ENCODE data around the gene GPSM3.
"Not testable (repeated sequence)": the region's sequence is repeated elsewhere in the genome, so short reads cannot be mapped to it uniquely, and the experiment has no call there.

GPSM3 gene, protein sequence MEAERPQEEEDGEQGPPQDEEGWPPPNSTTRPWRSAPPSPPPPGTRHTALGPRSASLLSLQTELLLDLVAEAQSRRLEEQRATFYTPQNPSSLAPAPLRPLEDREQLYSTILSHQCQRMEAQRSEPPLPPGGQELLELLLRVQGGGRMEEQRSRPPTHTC

DNA sequence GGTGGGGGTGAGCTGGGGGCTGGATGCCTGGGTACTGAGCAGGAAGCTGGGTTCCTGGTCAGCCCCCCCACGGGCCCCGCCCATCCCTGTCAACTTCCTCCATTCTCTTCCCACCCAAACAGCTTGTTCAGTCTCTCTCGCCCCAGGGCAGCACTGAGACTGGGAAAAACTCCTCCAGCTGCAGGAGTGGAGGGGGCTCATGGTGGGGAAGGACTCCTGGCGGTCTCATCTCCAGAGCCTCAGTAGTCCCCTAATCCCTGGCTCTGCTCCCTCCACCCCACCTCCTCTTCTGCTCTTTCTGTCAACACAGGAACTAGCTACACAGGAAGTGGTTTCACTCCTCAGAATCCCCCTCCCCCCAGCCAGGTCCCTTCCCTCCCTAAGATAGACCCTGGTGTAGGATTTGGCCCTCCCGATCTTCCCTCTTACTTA lies at the start of gene GPSM3:
Gene GPSM3, minus strand, starts transcription at position 36 of the 432 bp plus-strand sequence. CDS start 130 bp downstream, outside the sequence.
- no peak for DNase-seq

- no peak for DNase-seq
Observed at GRCh38 chr6:32240686-32241085, 48.2 kb upstream of the GPSM3 start.

DNA sequence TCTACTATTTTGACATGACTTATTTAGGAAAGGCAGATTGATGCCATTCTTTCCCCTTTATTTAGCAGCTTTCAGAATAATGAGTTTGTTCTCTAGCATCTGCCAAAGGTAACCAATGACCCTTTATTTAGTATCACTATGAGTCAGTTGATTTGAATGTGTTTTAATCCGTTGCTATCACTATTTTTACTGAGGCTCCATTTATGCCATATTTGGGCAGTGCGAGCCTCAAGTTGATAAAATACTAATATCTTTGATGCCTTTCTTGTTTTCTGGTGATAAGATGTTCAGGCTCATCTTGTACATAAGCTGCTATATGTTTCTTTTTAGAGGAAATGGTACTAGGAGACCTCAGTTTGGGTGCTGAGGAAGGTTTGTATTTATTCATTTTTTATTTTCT lies 47.0 kb upstream of the GPSM3 start:
- no peak for DNase-seq

DNA sequence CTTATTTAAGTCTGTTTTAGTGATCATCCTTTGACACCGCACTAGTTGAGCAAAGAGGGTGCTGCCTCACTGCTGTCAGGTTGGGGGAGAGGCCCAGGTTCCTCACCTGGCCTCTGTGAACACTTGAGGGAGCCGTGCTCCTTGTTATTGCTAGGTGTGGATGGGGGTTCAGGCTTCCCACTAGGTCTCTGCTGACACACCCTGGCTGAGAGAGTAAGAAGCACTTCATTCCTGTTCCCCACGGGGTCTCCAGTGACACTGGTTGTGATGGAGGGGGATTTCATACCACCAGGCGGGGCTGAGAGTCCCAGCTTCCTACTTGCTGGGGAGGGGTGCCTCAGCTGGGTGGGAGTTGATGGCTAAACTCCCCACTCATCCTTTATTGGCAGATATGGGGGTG lies 42.5 kb upstream of the GPSM3 start:
- no peak for DNase-seq

- no peak for DNase-seq
Observed at GRCh38 chr6:32226434-32226833, 34.0 kb upstream of the GPSM3 start.

DNA sequence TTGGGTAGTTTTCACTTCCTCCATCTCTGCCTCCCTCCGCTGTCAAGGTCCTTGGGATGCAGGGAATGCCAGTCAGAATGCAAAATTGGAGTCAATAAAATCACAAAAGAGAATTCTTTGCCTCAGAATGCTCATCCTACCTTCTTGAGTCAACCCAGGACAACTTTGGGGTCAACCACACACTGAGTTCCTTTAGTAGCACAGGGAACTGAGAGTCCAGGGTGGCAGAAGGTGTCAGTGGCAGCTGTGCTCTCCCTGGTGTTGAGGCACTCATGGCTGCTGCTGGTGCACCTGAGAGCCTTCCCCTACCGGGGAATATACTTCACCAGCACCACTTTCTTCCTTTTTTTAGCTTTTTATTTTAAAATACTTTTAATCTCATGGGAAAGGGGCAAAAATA lies 32.3 kb upstream of the GPSM3 start:
- no peak for DNase-seq

DNA sequence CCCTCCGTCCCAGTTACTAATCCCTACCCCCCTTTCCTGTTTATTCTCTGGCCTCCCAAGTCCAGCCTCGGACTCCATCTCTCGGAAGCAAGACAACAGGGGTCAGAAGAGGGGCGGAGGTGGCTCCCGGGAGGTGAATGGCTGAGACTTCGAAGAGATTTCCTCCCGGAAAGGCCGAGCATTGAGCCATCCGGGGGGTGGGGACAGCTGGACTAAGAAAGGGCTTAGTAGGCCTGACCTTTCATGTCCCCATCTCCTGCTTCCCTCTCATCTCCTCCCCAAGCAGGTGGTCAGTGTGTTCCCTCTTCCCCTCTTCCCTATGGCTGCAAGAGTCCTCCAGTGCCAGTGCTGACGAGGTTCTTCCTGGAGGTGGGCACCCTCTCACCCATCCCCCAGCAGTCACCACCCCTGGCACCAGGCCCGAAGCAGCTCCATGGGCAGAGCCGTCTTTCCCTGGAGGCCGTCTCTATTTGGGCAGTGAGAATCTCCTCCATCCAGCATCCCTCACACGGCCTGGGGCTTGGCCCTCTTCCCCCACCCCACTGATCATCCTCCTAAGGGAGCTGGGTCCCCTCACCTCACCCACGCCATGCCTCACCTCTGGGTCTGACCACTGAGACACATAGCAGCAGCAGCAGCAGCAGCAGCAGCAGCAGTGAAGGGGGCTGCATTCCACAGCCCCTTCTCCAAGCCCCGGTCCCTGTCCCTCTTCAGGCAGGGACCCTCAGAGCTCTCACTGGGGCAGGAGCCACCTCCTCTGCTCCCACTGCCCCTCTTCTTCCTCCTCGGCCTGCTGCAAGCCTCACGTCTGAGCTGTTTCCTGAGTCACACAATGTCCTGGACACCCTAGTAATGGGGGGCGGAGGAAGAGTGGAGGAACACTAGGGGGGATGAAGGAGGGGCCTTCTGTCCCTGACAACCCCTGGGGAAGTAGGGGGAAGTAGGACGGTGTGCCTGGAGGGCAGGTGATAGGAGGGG lies 31.1 kb upstream of the GPSM3 start, which contains the start of gene NOTCH4:
Gene NOTCH4, minus strand, starts transcription at position 810 of the 978 bp plus-strand sequence. Its CDS starts 139 bp downstream, at position 671.
- no peak for DNase-seq

- no peak for DNase-seq
Observed at GRCh38 chr6:32222333-32223230, 30.1 kb upstream of the GPSM3 start.

- no peak for DNase-seq
Observed at GRCh38 chr6:32220021-32220420, 27.6 kb upstream of the GPSM3 start.

DNA sequence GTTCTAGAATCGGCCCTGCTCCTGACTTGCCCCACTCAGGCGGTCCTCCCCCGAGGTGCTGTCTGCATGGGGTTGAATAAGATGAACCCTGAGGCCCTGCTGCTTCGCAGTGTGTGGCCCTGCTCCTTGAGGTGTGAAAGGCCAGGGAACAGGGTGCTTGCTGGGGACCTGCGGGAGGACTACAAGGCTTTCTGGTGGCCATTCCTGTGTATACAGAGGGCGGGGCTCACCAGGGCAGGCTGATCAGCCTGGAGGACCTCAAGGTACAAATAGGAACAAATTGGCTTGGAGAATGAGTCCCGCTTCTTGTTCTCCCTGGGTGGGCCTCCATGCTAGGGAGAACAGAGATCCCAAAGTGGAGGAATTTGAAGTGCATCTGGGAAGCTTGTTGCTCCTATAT lies 25.7 kb upstream of the GPSM3 start:
- no peak for DNase-seq

DNA sequence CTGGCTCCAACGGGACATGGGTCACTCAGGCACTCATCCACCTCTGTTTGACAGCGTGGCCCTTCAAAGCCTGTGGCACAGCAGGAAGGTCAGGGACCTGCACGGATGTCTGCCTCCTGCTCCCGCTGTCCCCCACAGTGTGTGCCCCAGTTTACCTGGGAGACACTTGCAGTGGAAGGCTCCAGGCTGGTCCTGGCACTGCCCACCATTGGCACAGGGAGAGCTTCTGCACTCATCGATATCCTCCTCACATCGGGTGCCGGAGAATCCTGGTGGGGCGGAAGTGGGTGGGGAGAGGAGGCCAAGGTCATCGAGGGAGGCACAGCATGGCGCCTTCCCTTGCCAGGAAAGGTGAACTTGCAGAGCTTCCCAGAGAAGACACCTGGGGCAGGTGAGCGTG lies 24.6 kb upstream of the GPSM3 start:
- no peak for DNase-seq

DNA sequence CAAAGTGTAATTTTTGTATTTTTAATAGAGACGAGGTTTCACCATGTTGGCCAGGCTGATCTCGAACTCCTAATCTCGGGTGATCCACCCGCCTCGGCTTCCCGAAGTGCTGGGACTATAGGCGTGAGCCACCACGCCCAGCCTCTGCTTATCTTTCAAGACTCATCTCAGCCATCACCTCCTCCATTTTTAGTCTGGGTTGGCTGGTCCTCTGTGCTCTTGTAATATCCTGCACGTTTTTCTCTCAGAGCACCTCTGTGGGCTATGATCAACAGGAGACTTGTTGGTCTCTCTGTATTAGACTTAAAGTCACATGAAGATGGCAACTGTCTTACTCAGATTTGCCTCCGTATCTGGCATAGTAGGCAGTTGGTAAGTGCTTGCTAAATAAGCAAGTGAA lies 23.8 kb upstream of the GPSM3 start:
- no peak for DNase-seq

- DNase-seq, result no peak
Observed at GRCh38 chr6:32215617-32216016, 23.2 kb upstream of the GPSM3 start.

GRCh38 chr6:32214126-32214525 lies 21.7 kb upstream of the GPSM3 start:
- no peak for DNase-seq

DNA sequence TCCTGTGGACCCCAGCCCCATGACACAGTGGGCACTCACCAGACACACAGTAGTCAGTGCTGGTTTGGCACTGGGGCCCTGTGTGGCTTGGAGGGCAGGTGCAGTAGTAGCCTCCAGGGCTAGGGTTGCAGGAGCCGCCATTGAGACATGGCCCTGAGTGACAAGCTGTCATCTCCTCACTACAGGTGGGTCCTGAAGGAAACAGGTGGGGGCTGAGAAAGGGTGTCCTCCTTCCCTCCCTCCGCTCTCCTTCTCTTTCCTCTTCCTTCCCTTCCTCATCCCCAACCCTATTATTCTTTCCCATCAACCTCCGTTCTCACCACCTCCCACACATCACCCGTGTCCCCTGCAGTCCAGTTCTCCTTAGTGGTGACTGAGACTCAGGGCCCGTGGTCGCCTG lies 21.2 kb upstream of the GPSM3 start:
- DNase-seq, result no peak

DNA sequence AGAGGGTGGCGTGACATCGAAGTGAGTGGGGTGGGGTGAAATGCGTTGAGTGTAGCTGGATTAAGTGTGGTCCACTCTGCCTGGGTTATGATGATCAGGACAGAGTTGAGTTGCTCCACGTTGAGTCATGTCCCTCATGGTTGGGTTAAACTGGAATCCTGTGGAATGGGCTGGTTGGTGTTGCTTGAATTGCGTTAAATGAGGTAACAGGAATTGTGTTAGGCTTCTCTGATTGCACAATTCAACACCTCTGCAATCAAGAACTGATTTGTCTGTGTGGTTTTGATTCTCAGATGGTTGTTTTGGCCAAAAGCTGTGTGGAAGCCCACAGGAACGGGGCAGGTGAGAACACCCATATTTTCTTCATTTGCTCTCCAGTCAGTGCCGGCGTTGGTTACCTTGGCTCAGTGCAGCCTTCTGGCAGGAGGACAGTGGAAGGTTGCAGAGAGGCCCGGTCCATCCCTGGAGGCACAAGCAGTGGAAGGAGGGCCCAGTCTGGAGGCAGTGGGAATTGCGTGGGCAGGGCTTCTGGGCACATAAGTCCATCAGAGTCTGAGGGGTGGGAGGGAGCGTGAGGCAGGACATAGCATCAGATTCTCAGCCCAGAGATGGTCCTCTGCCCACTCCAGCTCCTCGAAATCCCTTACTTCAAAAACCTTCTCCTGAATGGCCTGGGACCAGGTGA lies 19.8 kb upstream of the GPSM3 start:
- no peak for DNase-seq

GRCh38 chr6:32211432-32211831 lies 19.0 kb upstream of the GPSM3 start:
- not testable (repeated sequence) for DNase-seq

DNA sequence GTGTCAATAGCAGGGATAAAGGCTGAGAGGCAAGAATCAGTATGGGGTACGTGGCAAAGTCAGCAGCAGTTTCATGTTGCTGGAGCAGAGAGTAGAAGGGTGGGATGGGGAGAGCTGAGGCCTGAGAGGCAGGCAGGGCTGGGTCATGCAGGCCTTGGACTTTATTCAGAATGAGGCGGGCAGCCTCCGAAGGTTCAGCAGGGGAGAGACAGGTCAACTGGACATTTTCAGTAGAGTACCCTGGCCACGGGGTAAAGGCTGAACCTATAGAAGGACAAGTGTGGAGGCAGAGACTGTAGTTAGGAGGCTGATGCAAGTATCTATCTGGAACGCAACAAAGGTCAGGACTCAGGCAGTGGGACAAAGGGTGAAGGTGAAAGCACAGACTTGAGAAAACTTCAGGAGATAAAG lies 17.8 kb upstream of the GPSM3 start:
- DNase-seq, result no peak

- DNase-seq, result no peak
Observed at GRCh38 chr6:32208996-32209395, 16.6 kb upstream of the GPSM3 start.

DNA sequence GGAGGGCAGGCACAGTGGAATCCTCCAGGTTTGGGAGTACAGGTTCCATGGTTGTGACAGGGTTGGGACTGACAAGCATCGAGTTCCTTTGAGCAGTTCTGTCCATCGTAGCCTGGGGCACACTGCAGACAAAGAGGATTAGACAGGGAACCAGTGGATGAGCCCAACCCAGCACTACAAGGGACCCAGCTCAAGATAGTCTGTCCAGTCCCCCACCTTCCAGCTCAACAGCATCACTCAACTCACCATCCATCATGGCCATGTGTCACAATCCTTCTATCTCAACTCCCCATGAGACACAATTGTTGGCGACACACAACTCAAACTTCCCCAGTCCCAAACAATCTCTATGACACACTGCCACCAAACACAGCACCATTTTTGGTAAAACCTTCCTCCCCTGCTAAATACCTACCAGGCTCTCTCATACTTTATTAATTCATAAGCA lies 11.8 kb upstream of the GPSM3 start:
- no peak for DNase-seq

- DNase-seq, result no peak
Observed at GRCh38 chr6:32203426-32204267, 11.2 kb upstream of the GPSM3 start.
